Heart left ventricle (tissue), 16 donors: ENCODE measurements around the gene AKT1. TPM values are rescaled to one million over a fixed set of nuclear protein-coding genes. Genes with fewer than 3 reads are reported as not detected.
"Not testable (repeated sequence)": the region's sequence is repeated elsewhere in the genome, so short reads cannot be mapped to it uniquely, and the experiment has no call there.

ENCODE experiments used
- ATAC-seq, 4 donors: fragments of 200-7000 bp; cut with Tn5 transposase; one replicate each; pipeline ENCODE4 v1.9.1; 2020 to 2022; ENCODE audit warnings: moderate library complexity in 4 of 4, mild to moderate bottlenecking in 3 of 4, moderate number of reproducible peaks in 1 of 4
- DNase-seq, 5 donors: peaks; one replicate each; pipeline ENCODE4 v3.0.0-alpha.2; 2020
- H3K27ac ChIP-seq, 12 donors: fragments of 200-600 bp; sonication (generic) in 4 of 12; one replicate each; pipeline versions ENCODE4 v1.5.0 to v1.8.0; 2016 to 2022; ENCODE audit warnings: mild to moderate bottlenecking in 2 of 12
- H3K27me3 ChIP-seq, 9 donors: fragments of 200-600 bp; sonication (generic) in 2 of 9; one replicate each; pipeline versions ENCODE4 v1.5.1 to v1.8.0; 2016 to 2022; ENCODE audit warnings: mild to moderate bottlenecking in 3 of 9
- H3K36me3 ChIP-seq, 9 donors: fragments of 200-600 bp; sonication (generic) in 2 of 9; one replicate each; pipeline versions ENCODE4 v1.5.0 to v1.8.0; 2018 to 2022; ENCODE audit warnings: mild to moderate bottlenecking in 2 of 9
- H3K4me1 ChIP-seq, 12 donors: fragments of 200-600 bp; sonication (generic) in 4 of 12; one replicate each; pipeline versions ENCODE4 v1.5.0 to v1.8.0; 2016 to 2022; ENCODE audit warnings: mild to moderate bottlenecking in 3 of 12
- H3K4me3 ChIP-seq, 12 donors: fragments of 200-600 bp; sonication (generic) in 4 of 12; one replicate each; pipeline versions ENCODE4 v1.5.0 to v1.8.0; 2017 to 2022; ENCODE audit warnings: mild to moderate bottlenecking in 9 of 12, moderate library complexity in 4 of 12
- H3K9me3 ChIP-seq, 12 donors: fragments of 200-600 bp; sonication (generic) in 4 of 12; one replicate each; pipeline versions ENCODE4 v1.5.0 to v1.8.0; 2016 to 2022; ENCODE audit warnings: mild to moderate bottlenecking in 1 of 12
- CTCF ChIP-seq, 12 donors: fragments of 200-600 bp; sonication (generic) in 4 of 12; IDR thresholded peaks; one replicate each; pipeline versions ENCODE4 v1.5.0 to v1.8.0; 2018 to 2022; ENCODE audit warnings: antibody characterized with exemption in 12 of 12, mild to moderate bottlenecking in 5 of 12
- POLR2A ChIP-seq, 2 donors: fragments of 450-650 bp; IDR thresholded peaks; one replicate each; pipeline ENCODE4 v1.6.1; 2017; ENCODE audit warnings: antibody characterized with exemption in 2 of 2, mild to moderate bottlenecking in 2 of 2, moderate library complexity in 2 of 2
- WGBS, 4 donors: extraction: QIAGEN DNeasy Blood & Tissue Kit in 2 of 4; methylation state at CpG; one replicate each; pipeline versions ENCODE4 v1.1.5 to v1.1.7; 2013 to 2018; 5-methylcytosine and 5-hydroxymethylcytosine counted together
- intact Hi-C, 10 donors: fragments of 100-400 bp; cut with DNase I; formaldehyde crosslinking; loops; one replicate each; pipeline versions ENCODE4 v1.11.1 to v1.14.2; 2022
- polyA plus RNA-seq, 2 donors: library from polyadenylated mRNA; stranded (reverse); fragments of 200-250 nt; gene quantifications; one replicate each; pipeline ENCODE4 v1.2.3, GENCODE V29; 2013
- total RNA-seq, 9 donors: library from RNA; depleted of rRNA in 2 of 9; stranded (reverse); fragments of >200 nt in 2 of 9; fragmentation: NEBNext Ultra II Directional in 3 of 9; extraction: Animal tissue kit (Norgen Biotek cat#: 25700) in 3 of 9; gene quantifications; one replicate each; pipeline versions ENCODE4 v1.1.0 to v1.2.4, GENCODE V29; 2016 to 2023
- donor health status: ischemic (EF 13 %, LVEDD 7.1; RV severe dilation, severe dysfunction).
- donor health status: healthy with polysubstance abuse.
- donor health status: DM: no; HTN: yes; CAD: no.
- donor health status: DM: no; HTN: no; CAD: no.
- donor health status: ischemic (EF 25% LVEDD 6.9; RV normal size, moderate dysfunction).
- donor health status: ischemic (EF 25% LVEDD 5.7; RV mildly dilated, moderate dysfunction).
- donor health status: healthy.
- donor health status: DM: yes; HTN: yes; CAD: no.
- donor health status: ischemic (EF 35%, LVEDD 5.7; RV mildly dilated, moderate dysfunction).
- donor health status: nonischemic (EF 11% LVEDD 7.7; RV severe dilation, severe dysfunction).
- donor health status: DM: yes; HTN: yes; CAD: no.
- donor health status: PGD.
- donor health status: ischemic (EF 29% LVEDD 5.4; RV normal size, mild dysfunction).
- donor health status: nonischemic (EF 23%, LVEDD 6.1; RV moderate dilation, normal function).

The AKT1 gene
- total and polyA plus RNA-seq, 11 donors = 108 to 173 (median 135) TPM

GRCh38 chr14:104731320-104732294 lies 63.9 kb downstream of the AKT1 start:
- peak overlapping the region; percentile 63 to 95 (median 88) for H3K27ac ChIP-seq
- no peaks in the 10 kb centered on the region for H3K27me3 ChIP-seq
- H3K4me1 ChIP-seq = peaks cover 0 to 85% (median 52%) of the 10 kb centered on the region in 12 donors
- H3K36me3 ChIP-seq = no peaks in the 10 kb centered on the region
- H3K9me3 ChIP-seq = no peaks in the 10 kb centered on the region
- no peak for TF ChIP-seq POLR2A (IDR thresholded peaks at IDR 0.05)
- TF ChIP-seq CTCF (IDR thresholded peaks at IDR 0.05) = peak in 5 of 12 donors; percentile 15 to 41 (median 37)
- intact Hi-C loops = no loop called here
- no peak for DNase-seq
- ATAC-seq = no peak
- WGBS, 4 donors = 80 to 87% (median 85%) methylated on average over 9 to 18 of the region's 18 CpGs
- no peak overlapping the region for H3K4me3 ChIP-seq

GRCh38 chr14:104730487-104730886 lies 65.1 kb downstream of the AKT1 start:
- H3K27ac ChIP-seq = peak overlapping the region in 4 of 12 donors; percentile 21 to 89 (median 41)

GRCh38 chr14:104729835-104730181 lies 65.7 kb downstream of the AKT1 start:
- H3K9me3 ChIP-seq = no peaks in the 10 kb centered on the region
- H3K4me3 ChIP-seq = no peak overlapping the region
- no peaks in the 10 kb centered on the region for H3K36me3 ChIP-seq
- peak overlapping the region in 2 of 12 donors; percentile 24 to 89 for H3K27ac ChIP-seq
- no peak for DNase-seq
- ATAC-seq = no peak
- WGBS, 4 donors = 87 to 90% (median 87%) methylated on average over 16 of the region's 16 CpGs
- intact Hi-C loops = loop anchor here in 2 of 10 donors (10.0 kb wide), 1 partner anchor 145 kb away; no protein-coding TSS in a partner anchor
- H3K27me3 ChIP-seq = no peaks in the 10 kb centered on the region
- no peak for TF ChIP-seq POLR2A (IDR thresholded peaks at IDR 0.05)
- TF ChIP-seq CTCF (IDR thresholded peaks at IDR 0.05) = no peak
- H3K4me1 ChIP-seq = peaks cover 0 to 85% (median 48%) of the 10 kb centered on the region in 12 donors

More at GRCh38 chr14:104730487-104730886, 65.1 kb downstream of the AKT1 start:
- no peaks in the 10 kb centered on the region for H3K9me3 ChIP-seq
- ATAC-seq (no peak), DNase-seq (no peak)
- intact Hi-C loops = no loop called here
- TF ChIP-seq CTCF (IDR thresholded peaks at IDR 0.05) (no peak), POLR2A (IDR thresholded peaks at IDR 0.05) (no peak)
- H3K4me1 ChIP-seq = peaks cover 0 to 85% (median 51%) of the 10 kb centered on the region in 12 donors
- no peaks in the 10 kb centered on the region for H3K27me3 ChIP-seq
- WGBS, 4 donors = 62 to 75% (median 72%) methylated on average over 5 of the region's 5 CpGs
- no peaks in the 10 kb centered on the region for H3K36me3 ChIP-seq
- H3K4me3 ChIP-seq = no peak overlapping the region

- H3K9me3 ChIP-seq, DNase-seq, H3K27me3 ChIP-seq, H3K4me3 ChIP-seq, H3K36me3 ChIP-seq, ATAC-seq: not testable (repeated sequence)
- Histone ChIP-seq H3K27ac (peak overlapping the region in 2 of 12 donors; percentile 94 to 96), H3K4me1 (peaks cover 0 to 85% (median 46%) of the 10 kb centered on the region in 12 donors)
- WGBS, 4 donors = 92 to 94% (median 93%) methylated on average over 35 to 66 of the region's 73 CpGs
- intact Hi-C loops = loop anchor here in 2 of 10 donors (10.0 kb wide), 1 partner anchor 145 kb away; no protein-coding TSS in a partner anchor
These were observed 66.2 kb downstream of the AKT1 start for GRCh38 chr14:104729176-104729834.
